Ovary (tissue), 9 donors: ENCODE measurements around the gene SHTN1. TPM values are rescaled to one million over a fixed set of nuclear protein-coding genes. Genes with fewer than 3 reads are reported as not detected.

ENCODE experiments used
- DNase-seq, 5 donors: peaks; one replicate each; pipeline ENCODE4 v3.0.0-alpha.2; 2019 to 2020
- H3K27ac ChIP-seq, 2 donors: fragments of 200-600 bp; one replicate each; pipeline versions ENCODE4 v1.5.1 to v1.8.0; 2019 to 2022
- H3K27me3 ChIP-seq: fragments of 200-600 bp; one replicate; pipeline ENCODE4 v1.8.0; 2022
- H3K36me3 ChIP-seq: fragments of 200-600 bp; sonication (generic); one replicate; pipeline ENCODE4 v1.5.1; 2019
- H3K4me1 ChIP-seq: one replicate; pipeline ENCODE4 v1.8.1; 2013; ENCODE audit warnings: mild to moderate bottlenecking, moderate library complexity; ENCODE audit not compliant: insufficient read depth
- H3K4me3 ChIP-seq: fragments of 200-600 bp; sonication (generic); one replicate; pipeline ENCODE4 v1.5.1; 2017
- H3K9me3 ChIP-seq, 2 donors: fragments of 200-600 bp in 1 of 2; sonication (generic) in 1 of 2; one replicate each; pipeline versions ENCODE4 v1.5.1 to v1.8.1; 2013 to 2019; ENCODE audit warnings: mild to moderate bottlenecking in 1 of 2, moderate library complexity in 1 of 2
- EP300 ChIP-seq: sonication (generic); formaldehyde crosslinking; IDR thresholded peaks from one replicate; pipeline ENCODE4 v1.6.1; 2017; ENCODE audit warnings: antibody characterized with exemption
- POLR2A ChIP-seq: fragments of 450-650 bp; IDR thresholded peaks from one replicate; pipeline ENCODE4 v1.6.1; 2017; ENCODE audit warnings: antibody characterized with exemption, mild to moderate bottlenecking, moderate library complexity
- WGBS, 3 donors: extraction: QIAGEN DNeasy Blood & Tissue Kit in 1 of 3; methylation state at CpG; one replicate each; pipeline versions ENCODE4 v1.1.5 to v1.1.7; 2013 to 2017; 5-methylcytosine and 5-hydroxymethylcytosine counted together
- intact Hi-C, 4 donors: fragments of 100-400 bp; cut with DNase I; formaldehyde crosslinking; loops; one replicate each; pipeline versions ENCODE4 v1.11.0 to v1.15.1; 2022 to 2023
- polyA plus RNA-seq, 2 donors: library from polyadenylated mRNA; stranded (reverse); fragments of 200-250 nt in 1 of 2; fragments of 350-450 nt in 1 of 2; fragmentation: Illumina TruSeq in 1 of 2; extraction: RNeasy Lipid Tissue Mini Kit (QIAGEN cat#74804) in 1 of 2; gene quantifications; one replicate each; pipeline ENCODE4 v1.2.3, GENCODE V29; 2013 to 2014
- total RNA-seq, 7 donors: library from RNA; depleted of rRNA in 2 of 7; stranded (reverse); fragments of >200 nt in 2 of 7; fragmentation: NEBNext Ultra II Directional in 3 of 7; extraction: Animal tissue kit (Norgen Biotek cat#: 25700) in 3 of 7; gene quantifications; one replicate each; pipeline versions ENCODE4 v1.1.0 to v1.2.4, GENCODE V29; 2016 to 2023
- TF ChIP-seq, protein P1 (sequence below), 3 donors: fragments of 450-650 bp in 2 of 3; fragments of 200-600 bp in 1 of 3; IDR thresholded peaks; one replicate each; pipeline versions ENCODE4 v1.5.1 to v1.8.0; 2016 to 2022; ENCODE audit warnings: antibody characterized with exemption in 3 of 3, mild to moderate bottlenecking in 1 of 3
- donor health status: DM: no; HTN: no; CAD: no; lungs with moderate emphysema.
- donor health status: DM: no; HTN: no; CAD: no.
- donor health status: Bipolar disorder and iron deficiency.
- donor health status: DM: yes; HTN: yes; CAD: no.
- donor health status: DM: no; HTN: no; CAD: no.
- donor health status: DM: yes; HTN: yes; CAD: no.

Gene SHTN1
- total and polyA plus RNA-seq, 9 donors = 4.7 to 22.1 (median 16.3) TPM

GRCh38 chr10:116888380-116889055, 116.5 kb downstream of the SHTN1 start:
- Histone ChIP-seq H3K4me3 (no peak overlapping the region), H3K36me3 (no peaks in the 10 kb centered on the region), H3K4me1 (no peaks in the 10 kb centered on the region), H3K27me3 (no peaks in the 10 kb centered on the region), H3K27ac (no peak overlapping the region), H3K9me3 (no peaks in the 10 kb centered on the region)
- WGBS, 3 donors = 66 to 71% (median 70%) methylated on average over 7 of the region's 7 CpGs
- no peak for TF ChIP-seq EP300
- intact Hi-C loops = no loop called here
- peak in 1 of 5 donors; percentile 51 for DNase-seq

DNA sequence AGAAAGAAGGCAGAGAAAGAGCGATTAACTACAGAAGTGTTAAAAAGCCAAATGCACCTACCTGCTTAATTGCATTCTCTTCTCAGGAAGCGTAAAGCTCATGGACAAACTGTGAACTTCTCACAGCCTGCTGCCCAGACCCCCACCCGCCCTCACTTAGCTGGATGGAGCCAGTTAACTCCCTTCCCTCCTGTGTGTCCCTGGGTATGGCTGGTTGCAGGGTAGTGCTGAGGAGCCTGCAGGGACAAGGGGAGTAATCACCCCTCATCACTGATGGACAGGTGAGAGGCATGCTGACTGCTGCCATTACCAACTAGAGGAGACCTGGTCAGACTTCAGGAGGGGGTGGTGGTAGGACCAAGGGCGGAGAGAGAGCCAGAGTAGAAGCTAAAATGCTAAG, 118.2 kb downstream of the SHTN1 start:
- Histone ChIP-seq H3K36me3 (no peaks in the 10 kb centered on the region), H3K27me3 (no peaks in the 10 kb centered on the region)
- 91 to 95% (median 92%) methylated on average over 4 of the region's 4 CpGs for WGBS, 3 donors

GRCh38 chr10:116882639-116883038, 122.3 kb downstream of the SHTN1 start:
- Histone ChIP-seq H3K27ac (no peak overlapping the region), H3K4me1 (no peaks in the 10 kb centered on the region), H3K36me3 (no peaks in the 10 kb centered on the region), H3K4me3 (no peak overlapping the region), H3K9me3 (no peaks in the 10 kb centered on the region), H3K27me3 (no peaks in the 10 kb centered on the region)
- 76 to 83% (median 80%) methylated on average over 2 of the region's 2 CpGs for WGBS, 3 donors
- DNase-seq = no peak
- intact Hi-C loops = no loop called here
- TF ChIP-seq POLR2A = no peak
- TF ChIP-seq EP300 = no peak
- TF ChIP-seq, protein P1, sequence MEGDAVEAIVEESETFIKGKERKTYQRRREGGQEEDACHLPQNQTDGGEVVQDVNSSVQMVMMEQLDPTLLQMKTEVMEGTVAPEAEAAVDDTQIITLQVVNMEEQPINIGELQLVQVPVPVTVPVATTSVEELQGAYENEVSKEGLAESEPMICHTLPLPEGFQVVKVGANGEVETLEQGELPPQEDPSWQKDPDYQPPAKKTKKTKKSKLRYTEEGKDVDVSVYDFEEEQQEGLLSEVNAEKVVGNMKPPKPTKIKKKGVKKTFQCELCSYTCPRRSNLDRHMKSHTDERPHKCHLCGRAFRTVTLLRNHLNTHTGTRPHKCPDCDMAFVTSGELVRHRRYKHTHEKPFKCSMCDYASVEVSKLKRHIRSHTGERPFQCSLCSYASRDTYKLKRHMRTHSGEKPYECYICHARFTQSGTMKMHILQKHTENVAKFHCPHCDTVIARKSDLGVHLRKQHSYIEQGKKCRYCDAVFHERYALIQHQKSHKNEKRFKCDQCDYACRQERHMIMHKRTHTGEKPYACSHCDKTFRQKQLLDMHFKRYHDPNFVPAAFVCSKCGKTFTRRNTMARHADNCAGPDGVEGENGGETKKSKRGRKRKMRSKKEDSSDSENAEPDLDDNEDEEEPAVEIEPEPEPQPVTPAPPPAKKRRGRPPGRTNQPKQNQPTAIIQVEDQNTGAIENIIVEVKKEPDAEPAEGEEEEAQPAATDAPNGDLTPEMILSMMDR (IDR thresholded peaks at IDR 0.05) = no peak

More for the DNA sequence above, 118.2 kb downstream of the SHTN1 start:
- no peak overlapping the region for H3K4me3 ChIP-seq
- TF ChIP-seq POLR2A = no peak
- TF ChIP-seq, protein P1 (IDR thresholded peaks at IDR 0.05) = no peak
- TF ChIP-seq EP300 = no peak
- H3K9me3 ChIP-seq = no peaks in the 10 kb centered on the region
- H3K27ac ChIP-seq = no peak overlapping the region
- H3K4me1 ChIP-seq = no peaks in the 10 kb centered on the region
- intact Hi-C loops = no loop called here
- DNase-seq = no peak

DNA sequence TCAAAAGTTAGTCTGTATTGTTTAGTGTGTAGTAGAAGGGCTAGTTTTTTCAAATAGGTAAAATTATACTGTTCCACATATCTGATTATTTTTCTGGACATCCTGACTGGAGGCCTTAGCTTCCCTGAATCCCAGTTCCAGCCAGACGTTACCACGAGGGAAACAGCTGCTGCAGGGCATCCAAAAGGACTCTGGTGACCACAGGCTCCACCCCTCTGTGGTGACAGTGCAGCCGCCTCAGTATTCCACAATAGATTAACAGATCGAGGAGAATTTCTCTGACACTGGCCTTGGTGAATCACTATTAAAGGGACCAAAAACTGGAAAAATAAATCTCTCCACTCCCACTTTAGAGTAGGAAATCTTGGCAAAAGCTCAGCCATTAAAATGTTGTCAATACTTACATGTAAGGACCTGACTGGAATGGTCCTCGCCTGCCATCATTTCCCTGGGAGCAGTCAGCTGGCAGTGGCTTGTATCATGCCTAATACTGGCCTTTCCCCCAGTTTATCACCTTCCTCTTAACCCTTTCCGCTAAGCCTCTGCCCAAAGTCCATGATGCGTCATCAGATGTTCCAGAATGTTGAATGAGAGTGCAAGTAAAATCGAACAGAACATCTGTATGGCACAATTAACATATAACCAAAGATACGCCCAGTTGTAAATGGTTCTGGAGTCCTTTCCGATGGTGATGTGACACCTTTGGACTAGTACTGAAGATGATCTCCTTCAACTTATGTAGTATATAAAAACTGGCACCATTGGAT, 124.1 kb downstream of the SHTN1 start:
- intact Hi-C loops = no loop called here
- Histone ChIP-seq H3K27me3 (no peaks in the 10 kb centered on the region), H3K4me1 (no peaks in the 10 kb centered on the region), H3K4me3 (no peak overlapping the region), H3K27ac (no peak overlapping the region), H3K9me3 (no peaks in the 10 kb centered on the region), H3K36me3 (no peaks in the 10 kb centered on the region)
- 72 to 76% (median 74%) methylated on average over 10 of the region's 10 CpGs for WGBS, 3 donors
- TF ChIP-seq EP300 = no peak
- TF ChIP-seq POLR2A = no peak
- TF ChIP-seq, protein P1 (IDR thresholded peaks at IDR 0.05) = no peak
- no peak for DNase-seq

- Histone ChIP-seq H3K36me3 (no peaks in the 10 kb centered on the region), H3K9me3 (no peaks in the 10 kb centered on the region), H3K27ac (no peak overlapping the region), H3K4me3 (no peak overlapping the region), H3K27me3 (no peaks in the 10 kb centered on the region), H3K4me1 (no peaks in the 10 kb centered on the region)
- WGBS, 3 donors = 81 to 89% (median 86%) methylated on average over 7 of the region's 7 CpGs
- TF ChIP-seq, protein P1 (IDR thresholded peaks at IDR 0.05) = no peak
- TF ChIP-seq EP300 = no peak
- TF ChIP-seq POLR2A = no peak
- intact Hi-C loops = no loop called here
- DNase-seq = no peak
Measured at GRCh38 chr10:116879817-116880216, 125.2 kb downstream of the SHTN1 start.
